Hepatocyte (in vitro differentiated cells): ENCODE data around the gene CYB561D2.

Experiments used
- CTCF ChIP-seq: fragments of 200-600 bp; sonication (generic); IDR thresholded peaks from 2 replicates; pipeline ENCODE4 v1.5.1; 2016; ENCODE audit warnings: antibody characterized with exemption, mild to moderate bottlenecking; ENCODE audit not compliant: poor library complexity
- EZH2phosphoT487 ChIP-seq: fragments of 200-600 bp; sonication (generic); IDR thresholded peaks from one replicate; pipeline ENCODE4 v1.6.1; 2018; ENCODE audit warnings: antibody characterized with exemption, mild to moderate bottlenecking, low read depth, moderate library complexity; ENCODE audit not compliant: unreplicated experiment, severe bottlenecking

- TF ChIP-seq CTCF (no peak), EZH2phosphoT487 (no peak)
Observed at GRCh38 chr3:50345008-50345407, 5.7 kb upstream of the CYB561D2 start.
